ENCODE measurements around the gene ITGAD. TPM values are rescaled to one million over a fixed set of nuclear protein-coding genes. Genes with fewer than 3 reads are reported as not detected.

ITGAD gene
- total and polyA plus RNA-seq, 2 of the 13 experiments (the other 11 are each of a cell fraction or from before 2014, with no cell fraction given): not detected

- TF ChIP-seq ZFP37 (CRISPR knock-in tag; IDR thresholded peaks at IDR 0.05; ENCODE audit: borderline replicate concordance) (peak; percentile 79; the same call in 1 of the 2 replicates), ELF3 (CRISPR knock-in tag; IDR thresholded peaks at IDR 0.05) (peak; percentile 94), NFKB2 (CRISPR knock-in tag; IDR thresholded peaks at IDR 0.05; ENCODE audit: borderline replicate concordance) (peak; percentile 94), ZNF496 (CRISPR knock-in tag; IDR thresholded peaks at IDR 0.05; ENCODE audit: insufficient replicate concordance) (no peak), HNRNPL (IDR thresholded peaks at IDR 0.05; ENCODE audit: low read depth, low read length) (peak; percentile 48; the same call in 1 of the 2 replicates), ZNF281 (CRISPR knock-in tag; IDR thresholded peaks at IDR 0.05; ENCODE audit: borderline replicate concordance) (no peak; the same call in 1 of the 2 replicates), POLR2A (IDR thresholded peaks at IDR 0.05; ENCODE audit: insufficient read depth in 1 of 2, low read depth in 2 of 2, low read length in 2 of 2) (peak; percentile 87 to 97), ZNF44 (CRISPR knock-in tag; IDR thresholded peaks at IDR 0.05) (peak; percentile 93), TBX2 (CRISPR knock-in tag; IDR thresholded peaks at IDR 0.05; ENCODE audit: borderline replicate concordance) (peak; percentile 90), RFX5 (IDR thresholded peaks at IDR 0.05; ENCODE audit: low read depth, low read length) (no peak), ZNF780A (CRISPR knock-in tag; IDR thresholded peaks at IDR 0.05) (no peak), RXRB (CRISPR knock-in tag; IDR thresholded peaks at IDR 0.05; ENCODE audit: borderline replicate concordance) (peak; percentile 34; the same call in 1 of the 2 replicates), XBP1 (CRISPR knock-in tag; IDR thresholded peaks at IDR 0.05) (peak; percentile 65; the same call in 1 of the 2 replicates), USF2 (IDR thresholded peaks at IDR 0.05; ENCODE audit: low read depth, low read length) (no peak; the same call in 1 of the 2 replicates), USF2 (CRISPR knock-in tag; IDR thresholded peaks at IDR 0.05; ENCODE audit: borderline replicate concordance) (no peak)
- TF ChIP-seq, protein P1, sequence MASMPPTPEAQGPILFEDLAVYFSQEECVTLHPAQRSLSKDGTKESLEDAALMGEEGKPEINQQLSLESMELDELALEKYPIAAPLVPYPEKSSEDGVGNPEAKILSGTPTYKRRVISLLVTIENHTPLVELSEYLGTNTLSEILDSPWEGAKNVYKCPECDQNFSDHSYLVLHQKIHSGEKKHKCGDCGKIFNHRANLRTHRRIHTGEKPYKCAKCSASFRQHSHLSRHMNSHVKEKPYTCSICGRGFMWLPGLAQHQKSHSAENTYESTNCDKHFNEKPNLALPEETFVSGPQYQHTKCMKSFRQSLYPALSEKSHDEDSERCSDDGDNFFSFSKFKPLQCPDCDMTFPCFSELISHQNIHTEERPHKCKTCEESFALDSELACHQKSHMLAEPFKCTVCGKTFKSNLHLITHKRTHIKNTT (CRISPR knock-in tag; IDR thresholded peaks at IDR 0.05): no peak
- TF ChIP-seq, protein P2, sequence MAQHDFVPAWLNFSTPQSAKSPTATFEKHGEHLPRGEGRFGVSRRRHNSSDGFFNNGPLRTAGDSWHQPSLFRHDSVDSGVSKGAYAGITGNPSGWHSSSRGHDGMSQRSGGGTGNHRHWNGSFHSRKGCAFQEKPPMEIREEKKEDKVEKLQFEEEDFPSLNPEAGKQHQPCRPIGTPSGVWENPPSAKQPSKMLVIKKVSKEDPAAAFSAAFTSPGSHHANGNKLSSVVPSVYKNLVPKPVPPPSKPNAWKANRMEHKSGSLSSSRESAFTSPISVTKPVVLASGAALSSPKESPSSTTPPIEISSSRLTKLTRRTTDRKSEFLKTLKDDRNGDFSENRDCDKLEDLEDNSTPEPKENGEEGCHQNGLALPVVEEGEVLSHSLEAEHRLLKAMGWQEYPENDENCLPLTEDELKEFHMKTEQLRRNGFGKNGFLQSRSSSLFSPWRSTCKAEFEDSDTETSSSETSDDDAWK (CRISPR knock-in tag; IDR thresholded peaks at IDR 0.05): no peak
- TF ChIP-seq, protein P3, sequence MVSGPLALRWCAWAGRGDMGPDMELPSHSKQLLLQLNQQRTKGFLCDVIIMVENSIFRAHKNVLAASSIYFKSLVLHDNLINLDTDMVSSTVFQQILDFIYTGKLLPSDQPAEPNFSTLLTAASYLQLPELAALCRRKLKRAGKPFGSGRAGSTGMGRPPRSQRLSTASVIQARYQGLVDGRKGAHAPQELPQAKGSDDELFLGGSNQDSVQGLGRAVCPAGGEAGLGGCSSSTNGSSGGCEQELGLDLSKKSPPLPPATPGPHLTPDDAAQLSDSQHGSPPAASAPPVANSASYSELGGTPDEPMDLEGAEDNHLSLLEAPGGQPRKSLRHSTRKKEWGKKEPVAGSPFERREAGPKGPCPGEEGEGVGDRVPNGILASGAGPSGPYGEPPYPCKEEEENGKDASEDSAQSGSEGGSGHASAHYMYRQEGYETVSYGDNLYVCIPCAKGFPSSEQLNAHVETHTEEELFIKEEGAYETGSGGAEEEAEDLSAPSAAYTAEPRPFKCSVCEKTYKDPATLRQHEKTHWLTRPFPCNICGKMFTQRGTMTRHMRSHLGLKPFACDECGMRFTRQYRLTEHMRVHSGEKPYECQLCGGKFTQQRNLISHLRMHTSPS (CRISPR knock-in tag; IDR thresholded peaks at IDR 0.05; ENCODE audit: low read depth): peak; percentile 66; the same call in 1 of the 2 replicates
These were observed 65.9 kb downstream of the ITGAD start, which contains the start of gene ARMC5 (continued) for GRCh38 chr16:31458844-31459686.

Measured in HepG2 (cell line).